Gastroesophageal sphincter (tissue), 4 donors: ENCODE data around the gene KXD1. TPM values are rescaled to one million over a fixed set of nuclear protein-coding genes. Genes with fewer than 3 reads are reported as not detected.
A peak's percentile ranks its signal among the peaks of the same experiment; 100 is the strongest.
"Not testable (repeated sequence)": the region's sequence is repeated elsewhere in the genome, so short reads cannot be mapped to it uniquely, and the experiment has no call there.

Experiments
- ATAC-seq: fragments of 150-250 bp; one replicate; pipeline ENCODE4 v1.9.1; 2016; ENCODE audit warnings: mild to moderate bottlenecking, moderate library complexity
- H3K27ac ChIP-seq, 4 donors: fragments of 200-600 bp; sonication (generic) in 3 of 4; 1 replicate in 3 of 4; 2 replicates in 1 of 4; pipeline ENCODE4 v1.5.1; 2016 to 2019
- H3K27me3 ChIP-seq: fragments of 200-600 bp; sonication (generic); one replicate; pipeline ENCODE4 v1.5.1; 2019
- H3K36me3 ChIP-seq, 2 donors: fragments of 200-600 bp; sonication (generic); one replicate each; pipeline ENCODE4 v1.5.1; 2019; ENCODE audit warnings: control low read depth in 1 of 2
- H3K4me1 ChIP-seq, 3 donors: fragments of 200-600 bp; sonication (generic); 1 replicate in 2 of 3; 2 replicates in 1 of 3; pipeline ENCODE4 v1.5.1; 2016 to 2019; ENCODE audit warnings: control low read depth in 2 of 3
- H3K4me3 ChIP-seq, 2 donors: fragments of 200-600 bp; sonication (generic); one replicate each; pipeline ENCODE4 v1.5.1; 2019; ENCODE audit warnings: mild to moderate bottlenecking in 1 of 2, moderate library complexity in 1 of 2
- H3K9me3 ChIP-seq, 3 donors: fragments of 200-600 bp; sonication (generic); one replicate each; pipeline ENCODE4 v1.5.1; 2017 to 2019; ENCODE audit warnings: control low read depth in 2 of 3
- CTCF ChIP-seq, 4 experiments: fragments of 200-600 bp in 2 of 4; fragments of 450-650 bp in 2 of 4; sonication (generic) in 1 of 4; IDR thresholded peaks; one replicate each; pipeline ENCODE4 v1.5.1; 2017 to 2019; ENCODE audit warnings: antibody characterized with exemption in 4 of 4, mild to moderate bottlenecking in 2 of 4, moderate library complexity in 2 of 4
- EP300 ChIP-seq: sonication (generic); formaldehyde crosslinking; IDR thresholded peaks from one replicate; pipeline ENCODE4 v1.6.1; 2017; ENCODE audit warnings: antibody characterized with exemption, mild to moderate bottlenecking
- POLR2A ChIP-seq, 2 donors: fragments of 450-650 bp; IDR thresholded peaks; one replicate each; pipeline ENCODE4 v1.6.1; 2017; ENCODE audit warnings: antibody characterized with exemption in 2 of 2, mild to moderate bottlenecking in 2 of 2, moderate library complexity in 1 of 2
- POLR2AphosphoS5 ChIP-seq: sonication (generic); formaldehyde crosslinking; IDR thresholded peaks from one replicate; pipeline ENCODE4 v1.6.1; 2017; ENCODE audit warnings: antibody characterized with exemption
- WGBS, 2 donors: methylation state at CpG; one replicate each; pipeline ENCODE4 v1.1.5; 2018; ENCODE audit warnings: low coverage in 1 of 2; 5-methylcytosine and 5-hydroxymethylcytosine counted together
- total RNA-seq, 4 donors: library from RNA; depleted of rRNA; stranded (reverse); fragments of >200 nt; gene quantifications; one replicate each; pipeline ENCODE4 v1.1.0, GENCODE V29; 2016

KXD1 gene
- total RNA-seq, 4 donors from 2014 or later = 130 to 137 (median 135) TPM

DNA sequence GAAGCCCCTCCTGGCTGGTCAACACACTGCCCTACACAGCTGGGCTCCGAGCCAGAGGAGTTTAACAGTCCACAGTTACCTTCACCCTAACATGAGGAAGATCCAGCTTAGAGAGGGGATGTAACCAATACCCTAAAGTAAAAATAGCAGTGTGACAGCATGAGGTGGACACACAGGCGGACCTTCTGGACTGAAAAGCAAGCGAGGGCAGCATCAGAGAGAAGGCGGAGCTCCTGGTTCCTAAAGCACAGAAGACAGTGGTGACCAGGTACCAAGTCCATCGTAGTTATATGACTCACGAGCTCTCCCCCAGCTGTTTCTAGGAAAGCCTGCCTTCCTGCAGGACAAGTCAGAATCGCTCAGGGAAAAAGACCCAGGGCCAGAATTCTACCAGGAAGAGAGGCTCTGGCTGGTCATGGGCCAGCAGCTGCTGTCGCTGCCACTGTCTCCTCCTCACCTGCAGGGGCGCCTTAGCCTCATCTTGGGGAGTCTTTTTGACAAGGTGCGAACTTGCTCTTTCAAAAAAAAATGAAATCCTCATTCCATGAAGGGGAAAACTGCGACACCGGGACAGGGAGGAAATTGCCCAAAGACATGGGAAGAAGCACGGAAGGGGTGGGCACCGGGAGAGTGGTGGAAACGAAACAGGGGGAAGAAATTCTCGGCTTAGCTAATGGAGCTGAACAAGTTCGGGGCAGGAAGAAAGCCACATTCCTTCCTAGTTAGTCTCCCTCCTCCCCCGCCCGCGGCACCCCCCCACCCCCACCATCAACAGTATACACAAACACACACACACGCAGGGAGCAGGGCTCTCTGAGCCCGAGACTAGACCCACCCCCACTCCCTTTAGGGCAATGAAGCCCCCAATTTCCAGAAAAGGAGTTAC is 37.5 kb upstream of the KXD1 start:
- ATAC-seq = no peak

GRCh38 chr19:18520848-18521691 is 36.6 kb upstream of the KXD1 start:
- Histone ChIP-seq H3K27ac (peak overlapping the region; percentile 86 to 100 (median 98)), H3K4me1 (peaks cover 0 to 51% (median 19%) of the 10 kb centered on the region in 3 donors), H3K36me3 (no peaks in the 10 kb centered on the region), H3K4me3 (peak overlapping the region; percentile 76 to 89), H3K27me3 (no peaks in the 10 kb centered on the region), H3K9me3 (no peaks in the 10 kb centered on the region)
- TF ChIP-seq EP300 (no peak), CTCF (IDR thresholded peaks at IDR 0.05) (peak in 2 of 4 experiments; percentile 2 to 9), POLR2AphosphoS5 (no peak)
- 0% methylated on average over 3 to 6 of the region's 41 CpGs for WGBS, 2 donors
- ATAC-seq = no peak

More for the DNA sequence above, 37.5 kb upstream of the KXD1 start:
- Histone ChIP-seq H3K4me1 (peaks cover 0 to 60% (median 27%) of the 10 kb centered on the region in 3 donors), H3K27ac (peak overlapping the region; percentile 86 to 100 (median 98)), H3K9me3 (no peaks in the 10 kb centered on the region), H3K36me3 (no peaks in the 10 kb centered on the region), H3K4me3 (peak overlapping the region; percentile 76 to 89), H3K27me3 (no peaks in the 10 kb centered on the region)
- TF ChIP-seq POLR2AphosphoS5 (peak; percentile 69), POLR2A (IDR thresholded peaks at IDR 0.05) (no peak), EP300 (no peak), CTCF (IDR thresholded peaks at IDR 0.05) (peak in 3 of 4 experiments; percentile 60 to 66 (median 66))
- 0 to 7% methylated on average over 6 to 17 of the region's 22 CpGs for WGBS, 2 donors

GRCh38 chr19:18521692-18522123 is 36.0 kb upstream of the KXD1 start, which contains the start of gene ELL:
Gene ELL, minus strand, starts transcription at chr19:18522070. Its CDS starts 15 bp downstream, at chr19:18522055.
- Histone ChIP-seq H3K36me3 (no peaks in the 10 kb centered on the region), H3K9me3 (no peaks in the 10 kb centered on the region), H3K27ac (peak within 1 kb of the TSS; percentile 86 to 100 (median 98)), H3K4me1 (peaks cover 0 to 45% (median 13%) of the 10 kb centered on the region in 3 donors), H3K27me3 (no peaks in the 10 kb centered on the region), H3K4me3 (peak within 1 kb of the TSS; percentile 76 to 89)
- WGBS, 2 donors = no CpG with 5 or more reads among the region's 52 CpGs
- TF ChIP-seq POLR2AphosphoS5 (peak; percentile 96), EP300 (no peak), POLR2A (IDR thresholded peaks at IDR 0.05) (peak; percentile 95 to 96), CTCF (IDR thresholded peaks at IDR 0.05) (no peak)
- peak; percentile 0 for ATAC-seq

GRCh38 chr19:18522124-18522861 is 35.4 kb upstream of the KXD1 start:
- peak; percentile 93 for ATAC-seq
- no peaks in the 10 kb centered on the region for H3K27me3 ChIP-seq
- TF ChIP-seq CTCF (IDR thresholded peaks at IDR 0.05) = peak in 2 of 4 experiments; percentile 21 to 28
- no peak for TF ChIP-seq POLR2A (IDR thresholded peaks at IDR 0.05)
- peak; percentile 19 for TF ChIP-seq POLR2AphosphoS5
- no peak for TF ChIP-seq EP300
- peak overlapping the region; percentile 76 to 89 for H3K4me3 ChIP-seq
- peak overlapping the region in 3 of 4 donors; percentile 96 to 100 (median 99) for H3K27ac ChIP-seq
- no peaks in the 10 kb centered on the region for H3K36me3 ChIP-seq
- peaks cover 0 to 40% (median 13%) of the 10 kb centered on the region in 3 donors for H3K4me1 ChIP-seq
- no peaks in the 10 kb centered on the region for H3K9me3 ChIP-seq
- WGBS, 2 donors = 1 to 17% methylated on average over 3 to 24 of the region's 51 CpGs

DNA sequence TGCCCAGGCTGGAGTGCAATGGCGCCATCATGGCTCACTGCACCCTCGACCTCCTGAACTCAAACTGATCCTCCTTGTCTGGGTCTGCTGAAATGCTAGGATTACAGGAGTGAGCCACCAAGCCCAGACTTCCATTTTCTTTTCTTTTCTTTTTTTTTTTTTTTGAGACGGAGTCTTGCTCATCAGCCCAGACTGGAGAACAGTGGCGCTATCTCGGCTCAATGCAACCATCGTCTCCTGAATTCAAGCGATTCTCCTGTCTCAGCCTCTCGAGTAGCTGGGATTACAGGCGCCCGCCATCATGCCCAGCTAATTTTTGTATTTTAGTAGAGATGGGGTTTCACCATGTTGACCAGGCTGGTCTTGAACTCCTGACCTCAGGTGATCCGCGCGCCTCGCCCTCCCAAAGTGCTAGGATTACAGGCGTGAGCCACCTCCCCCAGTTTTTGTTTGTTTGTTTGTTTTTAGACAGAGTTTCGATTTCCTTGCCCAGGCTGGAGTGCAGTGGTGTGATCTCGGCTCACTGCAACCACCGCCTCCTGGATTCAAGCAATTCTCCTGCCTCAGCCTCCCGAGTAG is 34.7 kb upstream of the KXD1 start:
- peak overlapping the region in 1 of 2 donors; percentile 26 for H3K4me3 ChIP-seq
- ATAC-seq, H3K36me3 ChIP-seq, H3K9me3 ChIP-seq, H3K27me3 ChIP-seq: not testable (repeated sequence)
- peaks cover 0 to 35% (median 13%) of the 10 kb centered on the region in 3 donors for H3K4me1 ChIP-seq
- 55 to 77% methylated on average over 15 to 16 of the region's 19 CpGs for WGBS, 2 donors
- H3K27ac ChIP-seq = peak overlapping the region in 3 of 4 donors; percentile 53 to 99 (median 67)
